Renal pelvis (tissue), 4 donors: ENCODE results near the gene CENPP. TPM values are rescaled to one million over a fixed set of nuclear protein-coding genes. Genes with fewer than 3 reads are reported as not detected.

ENCODE experiments used
- DNase-seq: peaks from one replicate; pipeline ENCODE4 v3.0.0-alpha.2; 2013
- polyA plus RNA-seq, 3 donors: library from polyadenylated mRNA; unstranded; fragments of 120-200 nt; gene quantifications; one replicate each; pipeline ENCODE4 v1.2.1, GENCODE V29; 2013; ENCODE audit not compliant: insufficient read length in 3 of 3

The CENPP gene
- polyA plus RNA-seq, 3 donors = 5.3 to 8.4 (median 5.9) TPM

- no peak for DNase-seq
Measured at GRCh38 chr9:92506184-92506857, 180.6 kb downstream of the CENPP start.

GRCh38 chr9:92507005-92507404, 181.3 kb downstream of the CENPP start:
- no peak for DNase-seq

DNA sequence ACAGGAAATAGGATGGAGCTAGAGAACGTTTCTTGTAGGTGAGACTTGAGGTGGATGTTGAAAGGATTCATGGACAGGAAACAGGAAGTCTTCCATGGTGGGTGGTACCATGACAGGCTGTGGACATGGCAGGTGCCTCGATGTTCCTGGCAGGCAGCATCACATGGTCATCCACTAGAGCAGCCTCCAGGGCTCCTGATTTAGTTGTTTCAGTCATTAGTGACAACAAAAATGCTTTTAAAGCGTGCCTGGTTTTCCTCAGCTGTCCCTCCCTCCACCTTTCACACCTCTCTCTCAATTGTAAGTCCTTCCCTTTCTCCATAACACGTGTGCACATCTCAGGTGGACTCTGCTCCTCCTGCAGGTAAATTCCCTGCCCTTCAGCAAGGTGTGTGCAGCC, 181.7 kb downstream of the CENPP start:
- DNase-seq = no peak

GRCh38 chr9:92508018-92508820, 182.5 kb downstream of the CENPP start:
- no peak for DNase-seq

- no peak for DNase-seq
Measured at GRCh38 chr9:92509050-92509449, 183.3 kb downstream of the CENPP start.

GRCh38 chr9:92510747-92511146, 185.0 kb downstream of the CENPP start:
- DNase-seq = no peak

- DNase-seq = no peak
Measured at GRCh38 chr9:92512622-92513021, 186.9 kb downstream of the CENPP start.

GRCh38 chr9:92513349-92513748, 187.6 kb downstream of the CENPP start:
- no peak for DNase-seq

DNA sequence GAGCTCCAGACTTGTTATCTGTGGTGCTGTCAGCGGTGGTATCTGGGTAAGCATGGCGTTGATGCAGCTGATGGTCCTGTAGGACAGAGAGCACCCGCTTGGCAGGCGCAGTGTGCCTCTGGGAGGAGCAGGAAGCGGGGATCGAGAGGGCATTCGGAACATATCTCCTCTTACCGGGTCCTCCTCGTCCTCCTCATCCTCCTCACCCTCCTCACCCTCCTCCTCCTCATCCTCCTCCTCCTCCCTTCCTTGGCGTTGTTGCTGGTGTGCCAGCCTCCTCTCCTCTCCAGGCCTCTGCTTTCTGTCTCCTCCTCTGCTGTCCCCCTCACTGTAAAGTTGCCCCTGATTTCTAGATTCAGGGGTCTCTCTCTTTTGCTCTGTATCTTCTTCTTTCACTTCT, 188.9 kb downstream of the CENPP start:
- no peak for DNase-seq

DNA sequence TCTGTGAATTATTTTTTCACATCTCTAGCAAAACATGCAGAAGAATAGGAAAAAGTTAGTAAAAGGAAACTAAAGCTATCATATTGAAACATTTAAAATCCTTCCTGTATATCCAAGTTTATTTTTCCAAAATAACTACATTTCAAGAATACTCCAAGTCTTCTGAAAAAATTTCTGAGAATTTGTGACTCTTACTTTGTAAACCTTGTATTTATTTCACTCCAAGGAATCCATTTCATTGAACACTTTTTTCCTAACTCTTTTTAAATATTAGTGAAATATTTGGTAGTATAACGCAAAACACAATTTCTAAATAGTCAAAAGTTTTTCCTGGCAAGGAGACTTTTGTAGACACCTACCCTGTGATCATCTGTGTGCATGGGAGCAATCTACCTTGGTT, 190.8 kb downstream of the CENPP start:
- no peak for DNase-seq

DNA sequence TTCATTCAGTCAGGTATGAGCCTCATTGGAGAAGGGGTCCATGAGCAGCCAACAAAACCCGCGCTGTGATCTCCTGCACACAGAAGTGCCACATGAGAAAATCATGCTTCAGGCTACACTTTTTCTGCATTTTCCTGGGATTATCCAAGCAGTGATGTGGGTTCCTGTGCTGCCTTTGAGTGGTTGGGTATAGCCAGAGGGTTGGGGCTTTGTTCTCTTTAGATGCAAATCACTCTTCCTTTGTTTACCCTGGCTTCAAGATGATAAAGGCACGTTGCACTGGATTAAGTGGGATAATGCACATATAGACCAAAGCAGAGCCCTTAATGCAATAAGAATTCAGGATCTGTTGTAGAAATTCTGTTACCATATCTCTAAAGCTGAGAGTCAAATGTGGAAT, 191.3 kb downstream of the CENPP start:
- no peak for DNase-seq

GRCh38 chr9:92518199-92518598, 192.4 kb downstream of the CENPP start:
- no peak for DNase-seq

DNA sequence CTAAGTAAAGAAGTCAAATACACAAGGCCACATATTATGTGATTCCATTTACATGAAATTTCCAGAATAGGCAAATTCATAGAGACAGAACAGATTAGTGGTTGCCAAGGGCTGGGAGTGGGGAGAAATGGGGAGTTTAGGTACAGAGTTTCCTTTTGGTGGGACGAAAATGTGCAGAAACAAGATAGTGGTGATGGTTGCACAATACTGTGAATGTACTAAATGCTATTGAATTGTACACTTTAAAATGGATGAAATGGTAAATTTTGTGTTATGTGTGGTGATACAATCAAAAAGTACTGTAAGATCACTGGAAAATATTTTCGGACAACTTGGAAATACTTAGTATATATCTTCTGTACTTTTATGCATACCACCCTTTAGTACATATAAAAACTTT, 195.1 kb downstream of the CENPP start:
- DNase-seq = no peak

GRCh38 chr9:92522983-92523970, 197.5 kb downstream of the CENPP start:
- DNase-seq = no peak

DNA sequence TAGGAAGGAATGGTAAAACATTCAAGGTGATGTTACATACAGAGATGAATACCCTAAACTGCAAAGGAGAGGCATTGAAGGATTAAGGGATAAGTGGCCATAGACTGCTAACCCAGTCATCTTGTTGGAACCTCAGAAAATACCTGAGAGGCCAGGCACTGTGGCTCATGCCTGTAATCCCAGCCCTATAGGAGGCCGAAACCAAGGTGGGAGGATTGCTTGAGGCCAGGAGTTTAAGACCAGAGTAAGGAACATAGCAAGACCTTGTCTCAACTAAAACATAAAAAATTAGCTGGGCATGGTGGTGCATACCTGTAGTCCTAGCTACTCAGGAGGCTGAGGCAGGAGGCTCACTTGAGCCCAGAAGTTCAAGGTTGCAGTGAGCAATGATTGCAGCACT, 199.1 kb downstream of the CENPP start:
- DNase-seq = no peak

DNA sequence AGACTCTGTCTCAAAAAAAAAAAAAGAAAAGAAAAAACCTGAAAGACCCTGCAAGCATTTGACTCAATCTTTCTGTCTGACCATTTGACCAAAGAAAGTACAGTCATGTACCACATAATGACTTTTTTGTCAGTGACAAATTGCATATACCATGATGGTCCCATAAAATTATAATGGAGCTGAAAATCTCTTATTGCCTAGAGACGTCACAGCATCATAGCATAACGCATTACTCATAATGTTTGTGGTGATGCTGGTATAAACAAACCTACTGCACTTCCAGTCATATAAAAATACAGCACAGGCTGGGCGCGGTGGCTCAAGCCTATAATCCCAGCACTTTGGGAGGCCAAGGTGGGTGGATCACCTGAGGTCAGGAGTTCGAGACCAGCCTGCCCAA, 199.6 kb downstream of the CENPP start:
- no peak for DNase-seq

GRCh38 chr9:92527291-92527828, 201.6 kb downstream of the CENPP start:
- DNase-seq = no peak

DNA sequence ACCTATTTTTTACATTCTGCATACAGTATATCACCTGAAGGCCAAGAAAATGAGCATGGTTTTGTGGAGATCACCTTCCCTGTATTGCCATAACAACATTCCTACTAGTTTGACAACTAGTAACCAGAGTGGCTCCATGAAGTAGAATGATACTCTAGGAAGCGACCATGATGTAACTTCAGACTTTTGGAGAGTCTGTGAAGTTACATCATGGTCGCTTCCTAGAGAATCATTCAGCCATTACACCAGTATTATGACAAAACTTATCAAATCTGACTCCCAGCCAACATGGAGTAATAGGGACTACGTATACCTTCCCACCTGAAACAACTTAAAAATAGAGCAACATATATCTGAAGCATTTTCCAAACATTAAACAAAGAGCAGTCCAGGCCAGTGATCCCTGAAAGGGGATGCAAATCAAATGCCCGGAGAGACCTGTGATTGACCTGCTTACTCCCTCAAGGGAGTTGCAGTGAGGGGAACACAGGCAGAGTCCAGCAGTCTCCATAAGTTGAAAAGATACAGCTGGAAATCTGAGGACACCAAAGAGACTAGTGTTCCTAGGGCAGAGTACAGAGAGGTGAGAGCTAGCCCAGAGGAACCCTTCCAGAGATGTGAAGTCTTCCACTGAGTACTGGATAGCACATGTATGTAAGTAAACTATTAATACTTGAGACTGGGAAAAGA, 202.2 kb downstream of the CENPP start:
- DNase-seq = peak; percentile 47

- DNase-seq = no peak
Measured at GRCh38 chr9:92528522-92528849, 202.7 kb downstream of the CENPP start.

- DNase-seq = no peak
Measured at GRCh38 chr9:92529124-92529523, 203.4 kb downstream of the CENPP start.

GRCh38 chr9:92530893-92531292, 205.1 kb downstream of the CENPP start:
- no peak for DNase-seq

- no peak for DNase-seq
Measured at GRCh38 chr9:92534204-92534603, 208.5 kb downstream of the CENPP start.
